Activated CD8-positive, alpha-beta memory T cell treated with anti-CD3 and anti-CD28 coated beads for 48 hours (primary cell): ENCODE results near the gene LLGL2.
A peak's percentile ranks its signal among the peaks of the same experiment; 100 is the strongest.

Source experiments
- DNase-seq, 3 experiments: peaks; one replicate each; pipeline ENCODE4 v3.0.0-alpha.2; 2020; ENCODE audit warnings: low read depth in 2 of 3, low spot score in 2 of 3

LLGL2 gene

DNA sequence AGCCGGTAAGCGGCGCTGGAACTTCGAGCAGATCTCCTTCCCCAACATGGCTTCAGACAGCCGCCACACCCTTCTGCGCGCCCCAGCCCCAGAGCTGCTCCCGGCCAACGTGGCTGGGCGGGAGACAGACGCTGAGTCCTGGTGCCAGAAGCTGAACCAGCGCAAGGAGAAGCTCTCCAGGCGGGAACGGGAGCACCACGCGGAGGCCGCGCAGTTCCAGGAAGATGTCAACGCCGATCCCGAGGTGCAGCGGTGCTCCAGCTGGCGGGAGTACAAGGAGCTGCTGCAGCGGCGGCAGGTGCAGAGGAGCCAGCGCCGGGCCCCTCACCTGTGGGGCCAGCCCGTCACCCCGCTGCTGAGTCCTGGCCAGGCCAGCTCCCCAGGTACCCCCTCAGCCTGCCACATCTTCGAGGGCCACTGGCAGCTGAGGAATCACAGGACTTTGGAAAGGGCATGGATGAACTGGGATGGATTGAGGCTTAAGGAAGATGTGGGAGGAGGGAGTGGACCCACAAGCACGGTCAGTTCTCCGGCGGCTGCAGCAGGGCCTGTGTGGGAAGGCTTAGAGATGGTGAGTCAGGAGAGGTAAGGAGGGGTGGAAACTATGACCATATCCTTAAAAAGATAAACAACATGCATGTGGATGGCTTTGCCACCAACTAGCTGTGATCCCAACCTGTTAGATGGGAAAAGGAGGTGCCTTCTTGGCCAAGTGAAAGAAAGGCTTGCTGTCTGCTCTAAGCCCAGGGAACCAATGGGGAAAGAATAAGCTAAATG, 3.4 kb upstream of the LLGL2 start:
- DNase-seq, result no peak

DNA sequence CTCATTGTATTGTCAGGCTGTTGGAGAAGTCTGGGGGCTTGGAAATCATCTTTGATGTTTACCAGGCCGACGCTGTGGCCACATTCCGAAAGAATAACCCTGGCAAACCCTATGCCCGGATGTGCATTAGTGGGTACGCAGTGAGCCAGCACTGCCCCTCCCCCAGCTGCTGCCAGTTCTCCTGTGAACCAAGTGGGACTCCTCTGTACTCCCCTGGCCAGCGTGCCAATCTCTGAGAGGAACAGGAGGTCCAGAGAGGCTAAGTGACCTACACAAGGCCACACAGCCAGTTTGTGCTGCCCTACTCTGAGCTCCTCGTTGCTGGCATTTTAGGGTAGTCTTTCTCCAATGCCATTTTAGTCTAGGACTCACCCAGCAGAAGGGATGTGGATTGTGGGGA, 1.9 kb upstream of the LLGL2 start:
- no peak for DNase-seq

DNA sequence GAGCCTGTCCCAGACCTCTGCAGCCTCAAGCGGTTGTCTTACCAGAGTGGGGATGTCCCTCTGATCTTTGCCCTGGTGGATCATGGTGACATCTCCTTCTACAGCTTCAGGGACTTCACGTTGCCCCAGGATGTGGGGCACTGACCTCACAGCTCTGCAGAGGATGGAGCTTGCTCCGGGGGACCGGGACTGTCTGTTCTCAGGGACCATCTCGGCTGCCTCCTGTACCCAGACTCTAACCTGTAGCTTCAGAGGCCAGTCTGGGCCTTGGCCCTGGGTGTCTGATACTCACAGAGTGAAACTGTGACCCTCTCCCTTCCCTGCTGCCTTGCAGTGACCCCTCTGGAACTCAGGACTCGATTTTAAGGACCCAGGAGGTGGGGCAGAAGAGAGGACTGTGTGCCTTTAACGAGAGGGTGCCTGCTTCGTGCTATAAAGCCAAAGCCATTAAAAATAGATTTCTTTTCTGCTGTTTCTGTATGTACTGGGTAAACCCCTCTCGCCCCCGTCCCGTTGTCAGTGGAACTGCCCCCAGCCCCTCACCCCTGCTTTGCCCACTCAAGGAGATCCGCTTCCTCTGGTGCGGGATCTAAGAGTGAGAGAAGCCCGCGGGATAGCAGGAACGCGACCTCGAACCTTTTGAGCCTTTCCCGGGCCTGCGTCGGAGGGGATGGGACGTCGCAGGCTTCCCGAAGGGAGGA, 1.1 kb upstream of the LLGL2 start:
- no peak for DNase-seq

DNA sequence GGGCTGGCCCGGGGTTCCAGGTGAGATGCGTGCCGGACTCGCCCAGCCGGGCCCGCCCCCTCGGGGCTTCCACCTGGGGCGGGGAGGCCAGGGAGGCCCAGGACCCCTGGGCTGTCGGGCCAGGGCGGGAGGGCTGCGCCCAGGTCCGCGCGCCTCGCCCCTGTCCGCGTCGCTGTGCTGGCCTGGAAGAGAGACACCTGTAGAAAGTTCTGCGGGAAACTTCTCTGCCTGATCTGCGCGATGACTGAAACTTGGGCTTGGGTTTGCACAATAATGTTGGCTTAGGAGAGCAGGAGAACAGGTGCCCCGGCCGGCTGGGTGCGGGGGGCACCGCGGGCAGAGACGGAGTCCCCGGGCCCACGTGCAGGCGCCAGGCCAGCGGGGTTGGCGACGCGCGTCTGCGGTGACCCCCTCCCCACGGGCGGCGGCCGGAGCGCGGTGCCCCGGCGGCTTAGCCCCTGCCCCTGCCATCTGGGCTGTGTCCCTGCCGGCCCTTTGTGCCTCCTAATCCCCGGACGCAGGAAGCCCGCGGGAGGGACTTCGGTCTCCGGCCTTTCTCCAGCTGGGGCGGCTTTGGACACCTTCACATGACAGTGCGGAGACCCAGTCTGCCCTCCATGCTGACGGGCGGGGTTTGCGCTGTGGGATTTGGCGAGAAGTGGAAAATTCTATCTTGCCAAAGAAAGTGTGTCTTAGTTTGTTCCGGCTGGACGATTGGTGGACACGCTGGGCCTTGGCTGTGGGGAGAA, 483 bp downstream of the LLGL2 start:
- DNase-seq, result no peak

DNA sequence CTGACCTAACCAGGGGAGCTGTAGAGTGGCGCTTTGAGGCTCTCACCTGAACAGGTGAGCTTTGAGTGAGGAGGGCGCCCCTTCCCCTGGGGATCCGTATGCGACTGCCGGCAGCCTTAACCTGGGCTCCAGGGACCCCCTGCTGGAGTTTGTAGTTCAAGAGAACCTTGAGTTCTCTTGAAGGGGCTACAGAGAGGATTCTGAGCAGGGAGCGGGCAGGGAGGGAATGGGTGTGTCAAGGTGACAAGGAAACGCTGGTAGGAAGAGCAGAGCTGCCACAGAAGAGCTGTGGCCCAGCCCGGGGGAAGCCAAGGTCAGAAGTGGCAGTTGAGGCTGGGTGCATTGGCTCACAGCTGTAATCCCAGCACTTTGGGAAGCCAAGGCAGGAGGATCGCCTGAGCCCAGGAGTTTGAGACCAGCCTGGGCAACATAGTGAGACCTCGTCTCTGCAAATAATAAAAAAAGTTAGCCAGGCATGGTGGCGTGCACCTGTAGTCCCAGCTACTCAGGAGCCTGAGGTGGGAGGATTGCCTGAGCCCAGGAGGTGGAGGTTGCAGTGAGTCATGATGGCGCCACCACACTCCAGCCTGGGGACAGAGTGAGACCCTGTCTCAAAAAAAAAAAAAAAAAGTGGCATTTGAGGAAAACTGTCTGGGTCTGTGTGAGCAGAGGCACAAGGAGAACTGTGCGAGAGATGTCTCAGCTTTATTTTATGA, 1.2 kb downstream of the LLGL2 start:
- DNase-seq, result no peak

DNA sequence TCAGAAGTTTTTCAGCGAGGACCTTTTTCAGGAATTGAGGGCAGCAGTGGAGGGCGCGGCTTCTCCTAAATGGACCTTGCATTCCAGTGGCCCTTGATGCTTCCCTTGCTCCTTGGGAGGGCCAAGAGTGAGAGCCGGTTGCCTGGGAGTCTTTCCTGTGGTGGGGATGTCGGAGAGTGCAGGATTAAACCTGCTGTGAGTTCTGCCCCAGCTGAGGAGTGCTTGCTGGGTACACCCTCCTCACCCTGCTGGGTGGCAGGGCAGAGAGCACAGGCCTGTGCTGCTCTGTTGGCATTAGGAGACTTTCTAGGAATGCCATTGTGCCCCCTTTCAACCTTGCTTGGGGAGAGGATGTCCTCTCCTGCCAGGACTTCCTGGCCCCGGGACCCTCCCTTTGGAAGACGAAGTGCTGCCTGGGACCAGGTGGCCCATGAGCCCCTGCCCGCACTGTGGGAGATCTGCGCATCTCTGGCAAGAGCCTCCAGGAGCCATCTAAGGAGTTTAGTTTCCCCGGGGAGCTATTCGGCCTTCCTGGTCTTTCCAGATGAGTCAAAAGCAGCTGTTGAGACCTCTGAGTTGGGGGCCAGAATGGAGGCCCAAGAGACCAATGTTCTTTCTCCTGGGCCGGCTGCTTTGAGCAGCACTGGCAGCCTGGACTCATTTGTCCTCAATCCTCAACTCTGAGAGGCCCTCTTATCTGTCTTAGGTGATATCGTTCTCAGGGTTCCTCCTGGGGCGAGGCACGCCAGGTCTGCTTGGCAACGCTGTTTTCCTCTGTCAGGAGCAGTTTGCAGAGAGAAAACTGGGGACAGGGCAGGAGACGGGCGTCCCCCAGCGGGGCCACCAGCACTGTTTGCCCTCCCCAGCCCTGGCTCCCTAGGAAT, 5.6 kb downstream of the LLGL2 start:
- DNase-seq, result no peak

DNA sequence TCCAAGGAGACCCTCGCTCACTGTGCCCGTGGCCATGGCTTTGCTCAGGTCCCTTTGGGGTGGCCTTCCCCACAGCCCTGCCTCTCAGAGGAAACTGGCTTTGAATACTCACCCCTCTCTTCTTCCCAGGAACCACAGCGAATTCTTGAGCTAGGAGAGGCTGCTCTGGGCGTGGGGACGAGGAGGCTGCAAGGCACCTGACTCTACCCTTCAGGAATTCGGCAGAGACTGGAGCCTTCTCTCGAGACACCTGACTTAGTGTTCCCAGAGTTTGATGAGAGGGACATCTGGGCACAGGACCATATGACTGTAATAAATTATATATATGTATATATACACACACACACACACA, 6.2 kb downstream of the LLGL2 start:
- no peak for DNase-seq

DNA sequence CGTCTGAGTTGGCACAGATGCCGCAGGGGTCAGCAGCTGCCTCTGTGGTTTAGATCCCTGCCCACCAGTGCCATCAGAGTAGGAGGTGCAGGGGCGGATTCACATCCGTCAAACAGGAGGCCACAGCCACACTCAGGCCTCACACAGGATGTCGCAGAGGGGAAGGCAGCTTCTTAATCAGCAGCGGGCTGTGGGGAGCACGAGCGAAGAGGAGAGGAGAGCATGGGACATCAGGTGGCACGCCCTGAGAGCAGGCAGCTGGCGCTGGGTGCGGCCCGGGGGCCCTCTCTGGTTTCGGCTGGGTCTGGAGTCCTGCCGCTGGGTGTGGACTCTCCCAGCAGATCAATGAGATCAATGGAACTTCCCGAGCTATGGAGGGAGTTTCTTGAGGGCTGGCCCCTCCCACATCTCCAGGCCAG, 9.6 kb downstream of the LLGL2 start:
- peak in 1 of 3 experiments; percentile 44 for DNase-seq

DNA sequence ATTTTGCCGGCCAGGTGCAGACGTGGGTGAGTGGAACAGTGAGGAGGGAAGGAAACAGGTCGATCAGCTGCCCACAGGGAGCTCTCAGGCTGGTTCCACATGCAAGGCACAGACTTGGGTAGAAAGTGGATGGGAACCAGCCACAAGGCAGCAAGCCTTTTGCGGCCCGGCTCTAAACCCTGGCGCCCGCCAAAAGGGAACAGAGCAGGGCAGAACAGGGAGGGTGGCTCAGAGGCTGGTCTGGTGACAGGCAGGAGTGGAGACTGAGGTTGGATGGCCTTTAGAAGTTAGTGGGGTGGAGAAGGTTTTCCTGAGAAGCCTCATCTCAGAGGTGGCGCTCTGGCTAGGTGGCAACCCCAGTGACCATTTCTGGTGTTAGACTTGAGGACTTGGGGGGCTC, 10.4 kb downstream of the LLGL2 start:
- no peak for DNase-seq

DNA sequence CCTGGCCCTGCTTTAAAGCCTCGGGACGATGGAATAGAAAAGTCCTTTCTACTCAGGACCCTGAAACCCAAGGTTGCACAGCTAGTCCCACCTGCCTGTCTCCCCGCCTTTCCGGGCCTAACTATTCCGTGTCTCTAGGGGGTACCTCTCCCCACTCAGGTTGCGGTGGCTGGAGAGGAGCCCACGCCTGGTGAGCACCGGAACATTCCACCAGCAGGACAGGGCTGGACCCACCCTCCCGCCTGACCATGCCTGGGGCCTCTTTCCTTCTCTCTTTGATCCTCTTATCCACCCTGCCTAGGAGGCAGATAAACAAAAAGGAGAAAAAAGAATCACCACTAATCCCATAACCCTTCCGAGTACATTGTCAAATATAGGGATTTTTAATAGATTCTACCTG, 10.9 kb downstream of the LLGL2 start:
- no peak for DNase-seq

DNA sequence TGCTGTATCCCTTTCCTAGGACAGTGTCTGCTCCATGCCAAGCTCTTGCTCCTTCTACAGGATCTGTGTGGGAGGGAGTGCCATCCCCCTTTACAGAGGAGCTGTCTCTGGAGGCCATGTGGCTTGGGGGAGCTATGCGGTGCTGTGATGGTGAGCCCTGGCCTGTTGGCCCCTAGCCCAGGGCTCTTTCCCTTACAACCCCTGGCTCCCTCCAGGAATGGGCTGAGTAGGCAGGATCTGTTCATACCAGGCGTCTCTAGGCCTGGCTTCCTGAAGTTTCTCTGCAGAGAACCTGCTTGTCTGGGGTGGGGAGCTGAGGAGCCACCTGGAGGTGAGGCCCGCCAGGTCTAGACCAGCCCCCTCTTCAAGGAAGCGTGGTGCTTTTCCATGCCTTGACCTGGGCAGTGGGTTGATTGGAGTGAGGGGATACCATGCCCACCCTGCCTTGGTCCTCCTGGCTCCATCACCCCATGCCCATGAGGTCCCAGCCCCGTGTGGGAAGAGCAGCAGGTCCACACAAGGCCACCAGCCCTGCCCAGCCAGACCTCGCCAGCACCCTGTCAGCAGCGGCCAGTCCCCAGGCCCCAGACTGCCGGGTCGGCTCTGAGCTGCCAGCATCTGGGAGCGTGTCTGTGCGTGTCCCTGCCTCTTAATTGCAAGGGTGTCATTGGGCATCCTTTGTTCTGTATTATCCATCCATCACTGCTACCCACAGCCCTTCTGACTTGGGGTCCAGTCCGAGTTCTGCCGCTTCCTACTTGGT, 14.7 kb downstream of the LLGL2 start:
- DNase-seq, result no peak

DNA sequence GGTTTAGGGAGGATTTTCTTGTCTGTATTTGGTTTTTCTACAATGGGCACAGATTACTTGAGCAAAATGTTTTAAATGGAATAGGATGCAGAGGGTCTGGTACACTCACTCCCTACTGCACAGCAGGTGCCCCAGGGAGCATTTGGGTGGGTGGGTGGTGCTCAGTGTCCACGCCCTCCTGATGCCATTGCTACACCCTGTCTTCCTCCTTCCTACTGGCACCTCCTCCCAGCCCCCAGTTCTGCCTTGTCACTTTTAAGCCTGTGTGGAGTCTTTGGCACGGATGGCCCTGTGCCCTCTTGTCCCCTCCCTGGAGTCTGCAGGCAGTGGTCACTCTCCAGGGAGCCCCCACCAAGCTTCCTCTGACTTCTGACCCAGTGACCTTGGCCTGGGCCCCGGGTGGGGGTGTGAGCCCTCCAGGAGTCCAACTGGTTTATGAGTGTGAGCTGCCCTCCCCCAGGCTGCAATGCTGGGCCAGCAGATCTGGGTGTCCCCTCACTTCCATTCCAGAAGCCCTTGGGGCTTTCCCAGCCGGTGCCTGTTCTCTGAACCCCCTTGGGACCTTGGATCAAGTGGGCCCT, 15.5 kb downstream of the LLGL2 start:
- DNase-seq, result no peak

DNA sequence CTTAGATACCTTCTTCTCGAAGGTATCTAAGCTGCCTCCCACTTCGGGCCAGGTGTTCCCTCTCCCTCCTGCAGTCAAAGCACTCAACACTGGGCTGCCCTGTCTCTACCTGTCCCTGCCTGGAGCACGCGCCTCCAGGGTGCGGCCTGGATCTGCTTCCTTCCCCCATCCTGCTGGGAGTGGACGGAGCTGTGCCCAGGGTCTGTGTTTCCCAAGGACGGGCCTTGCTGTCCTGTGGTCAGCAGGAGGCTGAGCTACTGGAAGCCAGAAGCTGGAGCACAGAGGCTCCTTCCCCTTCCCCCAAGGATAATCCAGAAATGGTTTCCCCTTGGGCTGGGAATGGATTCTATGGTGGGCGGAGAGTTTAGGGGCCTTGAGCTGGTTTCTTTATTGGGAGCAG, 16.7 kb downstream of the LLGL2 start:
- DNase-seq, result no peak

DNA sequence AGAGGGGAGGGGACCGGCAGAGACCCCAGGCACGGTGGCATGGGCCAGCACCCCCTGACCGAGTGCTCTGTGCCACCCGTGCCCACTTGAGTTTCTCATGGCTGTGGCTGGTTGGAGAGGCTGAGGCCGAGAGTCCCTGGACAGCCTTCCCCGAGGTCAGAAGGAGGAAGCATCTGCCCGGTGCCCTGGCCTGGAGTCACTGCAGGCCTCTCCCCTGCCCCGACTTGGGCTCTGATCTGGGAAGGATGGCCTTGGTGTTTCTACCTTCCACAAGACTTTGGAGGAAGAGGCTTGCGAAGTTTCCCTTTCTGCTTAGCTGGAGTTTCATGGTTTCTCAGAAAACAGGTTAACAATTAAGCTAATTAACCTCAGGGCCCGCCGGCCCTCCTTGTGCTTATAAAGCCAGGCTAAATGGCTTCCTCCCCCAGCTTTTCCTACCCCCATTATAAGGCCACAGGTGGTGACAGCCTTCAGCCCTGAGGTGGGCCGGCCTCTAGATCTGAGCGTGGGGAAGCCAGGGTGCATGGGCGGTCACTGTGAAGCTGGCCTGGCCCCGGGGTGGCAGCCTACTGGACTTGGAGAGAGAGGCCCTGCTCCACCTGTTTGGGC, 17.3 kb downstream of the LLGL2 start:
- no peak for DNase-seq

DNA sequence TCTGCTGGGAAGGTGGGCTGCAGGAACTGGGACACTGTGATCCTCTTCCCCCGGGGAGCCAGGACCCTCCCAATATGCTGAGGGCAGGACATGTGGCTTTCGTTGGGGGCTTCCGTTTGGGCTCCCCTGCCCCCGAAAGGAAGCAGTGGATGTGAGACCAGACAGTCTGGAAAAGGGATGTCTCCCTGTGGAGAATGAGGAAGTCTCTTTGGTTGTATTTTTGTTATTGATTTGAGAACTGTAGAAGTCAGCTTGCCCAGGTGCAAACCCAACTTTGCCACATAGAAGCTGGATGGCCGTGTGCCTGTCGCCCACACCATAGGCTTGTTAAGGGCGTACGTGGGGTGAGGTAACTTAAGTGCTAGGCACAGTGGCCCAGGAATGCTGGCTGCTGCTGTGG, 18.8 kb downstream of the LLGL2 start:
- no peak for DNase-seq

DNA sequence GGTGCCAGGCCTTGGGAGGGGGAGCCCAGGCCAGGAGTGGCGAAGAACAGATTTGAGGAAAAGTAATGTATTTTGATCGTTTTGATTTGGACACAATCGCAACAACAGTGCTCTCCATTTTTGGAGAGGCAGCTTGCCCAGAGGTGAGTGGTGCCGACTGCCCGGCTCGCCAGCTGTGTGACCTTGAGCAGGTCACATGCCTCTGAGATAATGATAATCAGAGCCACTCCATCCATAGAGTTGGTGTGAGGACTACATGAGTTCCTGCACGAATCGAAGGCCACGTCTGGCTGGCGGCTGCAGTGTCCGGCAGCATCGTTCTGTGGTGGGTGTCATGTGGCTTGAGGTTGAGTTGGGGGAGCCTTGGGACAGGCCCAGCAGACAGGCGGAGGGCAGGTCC, 20.7 kb downstream of the LLGL2 start:
- no peak for DNase-seq

DNA sequence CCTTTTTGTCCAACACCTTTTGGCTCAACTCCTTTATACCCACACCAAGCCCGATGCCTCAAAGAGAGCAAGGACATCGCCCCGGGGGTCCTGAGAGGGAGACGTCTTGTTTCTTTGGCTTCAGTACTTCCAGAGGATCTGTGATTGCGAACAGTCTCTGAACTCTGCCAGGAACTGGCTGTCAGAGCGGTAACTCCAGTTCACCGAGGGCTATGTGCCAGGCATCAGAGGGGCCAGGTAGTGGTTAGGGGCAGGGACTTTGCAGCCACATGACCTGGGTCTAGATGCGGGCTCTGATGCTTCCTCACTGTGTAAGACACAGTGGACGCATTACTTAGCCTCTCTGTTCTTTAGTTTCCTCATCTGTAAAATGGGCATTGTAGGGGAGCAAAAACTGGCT, 21.6 kb downstream of the LLGL2 start:
- no peak for DNase-seq

DNA sequence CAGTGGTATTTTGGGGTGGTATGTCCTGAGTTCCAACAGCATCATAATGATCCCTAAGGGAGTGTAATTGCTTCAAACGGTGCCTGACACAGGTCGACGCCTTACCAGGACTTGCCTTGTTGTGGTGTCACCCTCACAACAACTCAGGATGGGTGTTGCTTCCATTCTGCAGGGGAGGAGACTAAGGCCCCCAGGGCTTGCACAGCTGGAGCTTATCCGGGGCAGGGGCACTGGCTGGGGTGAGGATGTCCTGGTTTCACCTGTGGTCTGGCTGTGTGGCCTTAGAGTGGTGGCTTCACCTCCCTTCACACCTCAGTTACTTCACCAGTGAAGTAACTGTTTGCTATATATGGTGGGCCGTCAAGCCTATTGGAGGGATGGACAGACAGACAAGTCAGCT, 23.3 kb downstream of the LLGL2 start:
- DNase-seq, result no peak
